ENCODE data around the gene GPR17.

Gene GPR17

DNA sequence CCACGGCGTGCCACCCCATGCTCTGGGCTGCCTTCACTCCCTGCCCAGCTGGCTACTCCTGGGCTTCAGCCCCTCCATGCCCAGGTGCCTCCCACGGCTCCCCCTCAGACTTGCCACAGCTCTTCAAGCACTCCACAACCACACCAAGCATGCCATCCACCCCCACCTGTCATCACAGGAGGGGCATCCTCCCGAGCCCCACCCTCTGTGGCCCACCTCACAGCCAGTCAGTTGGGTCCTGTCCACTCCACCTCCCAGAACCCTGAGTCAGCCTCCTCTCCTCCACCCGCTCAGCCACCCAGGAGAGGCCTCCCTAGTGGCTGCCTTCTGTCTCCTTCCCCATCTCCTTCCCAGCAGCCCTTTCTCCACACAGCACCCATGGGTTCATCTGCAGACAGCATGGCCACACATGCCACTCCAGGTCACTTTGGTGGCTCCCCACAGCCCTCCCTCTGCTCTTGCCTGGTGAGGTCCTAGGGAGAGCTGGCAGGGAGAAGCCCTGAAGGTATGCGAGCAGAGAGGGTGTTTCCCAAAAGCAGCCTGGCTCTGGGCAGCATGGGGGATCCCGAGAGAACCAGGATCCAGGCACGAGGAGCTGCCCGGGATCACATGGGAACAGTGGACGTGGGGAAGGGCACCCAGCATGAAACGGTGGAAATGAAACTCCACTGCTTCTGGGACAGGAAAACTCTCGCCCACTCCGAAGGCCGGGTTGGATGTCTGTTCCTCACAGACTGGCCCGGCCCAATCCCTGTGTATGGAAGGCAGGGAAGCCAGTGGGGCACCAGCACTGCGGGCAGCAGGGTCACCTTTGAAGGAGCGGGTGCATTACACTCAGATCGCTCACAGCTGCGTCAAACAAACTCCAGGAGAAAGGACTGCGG is 26.6 kb downstream of the GPR17 start:
- no peak for DNase-seq

DNA sequence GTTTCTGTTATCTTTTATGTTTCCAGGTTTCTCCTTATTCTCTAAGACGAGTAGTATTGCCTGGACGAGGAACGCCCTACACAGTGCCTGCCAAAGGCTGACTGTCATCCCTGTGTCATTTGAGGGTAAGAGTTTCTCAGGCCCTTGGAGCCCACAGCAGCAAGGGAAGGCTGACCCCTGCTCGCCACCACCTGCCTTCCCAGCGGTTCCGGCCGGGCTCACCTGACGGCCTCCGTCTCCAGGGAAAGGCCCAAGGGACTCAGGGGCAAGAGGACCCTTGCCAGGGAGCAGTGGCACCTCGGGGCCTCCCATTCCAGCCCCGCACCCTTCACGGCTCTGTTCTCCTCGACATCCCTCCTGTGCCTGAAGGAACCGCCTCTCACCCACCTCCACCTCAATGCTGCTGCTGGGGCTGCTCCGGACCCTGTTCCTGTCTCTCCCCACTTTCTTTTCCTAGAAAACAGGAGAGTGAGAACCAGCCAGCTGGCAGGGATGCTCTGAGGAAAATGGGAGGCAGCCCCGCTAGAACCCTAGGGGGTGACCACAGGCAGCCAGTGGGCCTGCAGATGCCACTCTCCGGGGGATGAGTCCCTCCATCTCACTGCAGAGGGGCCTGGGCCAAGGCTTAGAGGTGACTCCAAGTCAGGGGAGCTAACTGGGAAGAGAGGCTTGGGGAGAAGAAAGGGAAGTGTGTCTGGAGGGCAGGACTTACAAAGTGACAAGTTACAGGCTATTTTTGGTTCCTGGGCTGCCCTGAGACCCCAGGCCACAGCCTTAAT is 27.5 kb downstream of the GPR17 start:
- DNase-seq, result no peak

DNA sequence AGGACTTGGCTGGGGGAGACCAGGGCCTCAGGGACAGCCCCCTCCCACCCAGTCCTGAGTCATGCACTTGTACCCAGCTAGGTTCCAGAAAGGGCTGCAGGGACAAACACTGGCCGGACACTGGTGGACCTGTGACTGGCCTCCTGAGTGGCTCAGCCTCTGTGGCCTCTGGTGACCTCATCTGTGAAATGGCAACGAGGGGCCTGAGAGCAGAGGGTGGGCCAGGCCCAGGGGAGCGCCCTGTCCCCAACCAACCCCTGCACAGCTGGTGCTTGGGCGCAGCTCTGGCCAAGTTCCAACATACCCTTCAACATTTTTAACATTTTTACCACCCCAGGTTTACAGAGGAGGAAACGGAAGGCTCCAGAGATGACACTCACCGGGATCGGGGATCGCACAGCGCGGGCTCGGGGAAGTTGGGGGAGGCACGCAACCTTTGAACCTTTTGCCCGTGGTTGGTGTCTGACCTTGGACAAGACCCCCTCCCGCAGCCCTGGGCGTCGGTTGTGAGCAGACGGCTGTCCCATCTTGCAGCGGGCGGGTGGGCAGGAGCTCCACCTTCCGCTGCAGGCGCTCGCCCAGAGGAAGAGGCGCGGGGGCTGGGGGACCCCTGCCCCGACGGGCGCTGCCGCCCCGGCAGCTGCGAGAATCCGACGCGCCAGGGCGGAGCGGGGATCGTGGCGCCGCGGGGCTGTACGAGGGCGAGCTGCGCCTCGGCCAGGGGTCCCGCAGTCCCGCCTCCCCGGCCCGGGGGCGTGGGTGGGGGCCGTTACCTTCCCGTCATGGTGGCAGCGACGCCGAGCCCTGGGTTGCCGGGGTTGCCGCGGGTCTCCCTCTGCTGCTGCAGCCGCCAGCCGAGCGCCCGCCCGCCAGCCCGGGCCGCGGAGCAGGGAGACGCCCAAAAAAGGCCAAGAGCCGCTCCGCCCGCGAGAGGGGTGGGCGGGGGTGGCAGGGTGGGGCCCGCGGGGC is 28.6 kb downstream of the GPR17 start:
- DNase-seq, result no peak

DNA sequence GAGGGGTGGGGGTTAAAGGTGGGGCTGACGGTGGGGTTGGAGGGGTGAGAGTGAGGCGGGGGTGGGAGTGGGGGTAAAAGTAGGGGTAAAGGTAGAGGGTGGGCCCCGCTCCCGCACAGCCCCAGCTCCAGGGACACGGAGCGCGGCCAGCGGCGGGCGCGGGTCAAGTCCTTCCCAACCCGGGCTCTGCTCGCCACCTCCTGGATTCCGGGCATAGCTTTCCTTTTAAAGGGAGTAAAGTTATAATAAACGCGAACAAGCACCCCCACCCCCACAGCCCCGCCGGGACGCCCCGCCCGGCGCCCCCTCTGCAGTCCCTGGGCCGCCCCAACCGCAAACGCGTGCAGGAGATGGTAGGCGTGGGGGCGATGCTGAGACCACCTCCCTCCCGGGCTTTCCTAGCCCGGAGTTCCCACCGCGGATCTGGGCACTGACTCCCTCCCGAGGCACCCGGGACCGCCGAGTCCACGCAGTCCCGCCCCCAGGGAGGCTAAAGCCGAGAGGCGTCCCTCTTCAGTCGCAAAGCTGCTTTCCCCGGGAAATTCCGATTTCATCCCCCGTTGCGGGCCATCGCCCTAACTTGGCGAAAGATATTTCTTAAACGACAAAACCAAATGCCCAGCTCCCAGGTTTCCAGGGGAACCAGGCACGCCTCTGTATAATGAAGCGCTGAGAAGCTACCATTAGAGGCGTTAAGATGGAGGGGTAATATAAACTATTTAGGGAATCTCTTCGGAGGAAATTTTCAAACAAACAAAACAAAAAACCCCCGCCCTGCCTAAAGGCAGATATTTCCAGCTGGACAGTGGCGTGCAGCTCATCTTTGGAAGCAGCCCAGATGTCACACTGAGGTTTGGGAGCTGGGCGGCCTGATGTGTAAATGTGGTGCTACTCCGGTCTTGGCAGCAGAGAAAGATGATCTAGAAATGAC is 29.6 kb downstream of the GPR17 start, which contains the start of gene LIMS2:
Gene LIMS2 (minus strand): TSS at position 200 of the 931 bp plus-strand sequence. CDS start 506 bp downstream, outside the sequence.
- peak; percentile 41 for DNase-seq

DNA sequence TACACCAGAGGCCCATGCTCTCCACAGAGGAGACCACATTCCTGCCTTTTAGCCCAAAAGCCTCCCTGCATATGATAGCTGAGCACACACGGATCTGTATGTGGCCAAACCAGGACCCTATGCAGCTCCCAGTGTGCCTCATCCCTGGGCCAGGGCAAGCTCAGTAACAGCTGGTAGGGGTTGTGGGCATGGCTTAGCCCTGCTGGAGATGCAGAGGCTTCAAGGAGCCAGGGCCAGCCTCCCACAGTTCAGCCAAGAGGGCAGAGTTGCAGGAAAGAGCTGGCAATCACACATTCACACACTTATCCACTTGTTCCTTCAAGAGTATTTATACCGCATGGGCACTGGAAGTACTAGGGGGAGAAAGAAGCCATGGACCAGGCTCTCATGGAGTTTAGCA is 31.0 kb downstream of the GPR17 start:
- no peak for DNase-seq

DNA sequence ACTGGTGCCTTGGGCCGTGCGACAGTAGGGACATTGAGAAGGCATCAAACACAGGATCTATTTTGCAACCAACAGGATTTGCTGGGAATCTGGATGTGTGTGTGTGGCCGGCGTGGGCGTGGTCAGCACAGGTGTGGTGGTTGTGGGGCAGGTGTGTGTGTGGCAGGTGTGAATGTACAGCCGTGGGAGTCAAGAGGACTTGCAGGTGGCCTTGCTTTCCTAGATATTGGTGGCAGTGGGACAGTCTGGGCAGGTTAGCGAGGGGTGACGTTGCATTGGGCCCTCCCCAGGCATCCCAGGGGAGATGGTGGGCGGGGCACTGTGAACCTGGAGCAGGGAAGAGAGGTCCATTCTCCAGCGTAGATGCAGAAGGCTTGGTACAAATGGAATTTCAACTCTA is 32.6 kb downstream of the GPR17 start:
- no peak for DNase-seq

DNA sequence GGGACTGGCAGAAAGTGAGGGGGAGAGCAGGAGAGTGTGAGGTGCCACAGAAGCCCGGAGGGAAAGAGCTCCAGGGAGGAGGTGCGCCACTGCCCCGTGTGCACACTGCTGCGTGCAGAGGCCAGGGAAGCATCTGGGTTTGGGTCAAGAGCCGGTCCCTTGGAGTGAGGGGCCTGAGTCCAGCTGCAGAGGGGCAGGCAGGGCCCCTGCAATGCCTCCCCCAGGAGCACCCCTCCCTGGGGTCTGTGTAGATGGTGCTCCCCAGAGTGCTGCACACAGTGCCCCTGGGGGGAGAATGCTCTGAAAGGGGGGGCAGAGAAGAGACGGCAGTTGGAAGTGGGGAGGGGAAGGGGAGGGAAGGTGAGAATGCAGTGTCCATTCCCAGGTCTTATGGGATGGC is 33.0 kb downstream of the GPR17 start:
- no peak for DNase-seq

DNA sequence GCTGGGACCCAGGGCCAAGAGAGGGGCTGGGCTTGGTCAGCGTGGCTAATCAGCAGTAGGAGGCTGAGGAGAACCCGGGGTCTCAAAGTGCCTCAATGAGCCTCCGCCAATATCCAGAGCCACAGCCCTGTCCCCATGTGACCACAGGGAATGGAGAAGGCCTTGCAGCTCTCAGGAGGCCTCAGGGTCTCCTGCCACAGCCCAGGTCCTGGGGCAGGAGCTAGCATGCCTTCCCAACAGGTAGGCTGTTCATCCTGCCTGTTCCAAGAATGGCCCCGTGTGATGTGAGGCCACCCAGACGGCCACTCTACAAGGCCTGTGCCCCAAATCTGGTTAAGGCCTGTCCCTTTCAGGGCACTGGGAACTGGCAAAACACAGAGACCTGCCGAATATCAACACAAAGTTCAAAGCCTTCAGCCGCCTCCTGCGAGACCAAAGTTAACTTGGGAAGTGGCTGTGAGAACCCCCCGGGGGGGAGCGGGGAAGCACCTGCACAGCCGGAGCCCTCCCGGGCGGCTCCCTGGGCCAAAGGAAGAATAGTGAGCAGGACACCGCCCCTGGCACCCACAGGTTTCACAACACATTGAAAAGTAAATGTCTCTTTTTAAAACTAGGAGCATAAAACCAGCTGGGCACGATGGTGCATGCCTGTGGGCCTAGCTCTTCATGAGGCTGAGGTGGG is 33.9 kb downstream of the GPR17 start:
- DNase-seq, result no peak

DNA sequence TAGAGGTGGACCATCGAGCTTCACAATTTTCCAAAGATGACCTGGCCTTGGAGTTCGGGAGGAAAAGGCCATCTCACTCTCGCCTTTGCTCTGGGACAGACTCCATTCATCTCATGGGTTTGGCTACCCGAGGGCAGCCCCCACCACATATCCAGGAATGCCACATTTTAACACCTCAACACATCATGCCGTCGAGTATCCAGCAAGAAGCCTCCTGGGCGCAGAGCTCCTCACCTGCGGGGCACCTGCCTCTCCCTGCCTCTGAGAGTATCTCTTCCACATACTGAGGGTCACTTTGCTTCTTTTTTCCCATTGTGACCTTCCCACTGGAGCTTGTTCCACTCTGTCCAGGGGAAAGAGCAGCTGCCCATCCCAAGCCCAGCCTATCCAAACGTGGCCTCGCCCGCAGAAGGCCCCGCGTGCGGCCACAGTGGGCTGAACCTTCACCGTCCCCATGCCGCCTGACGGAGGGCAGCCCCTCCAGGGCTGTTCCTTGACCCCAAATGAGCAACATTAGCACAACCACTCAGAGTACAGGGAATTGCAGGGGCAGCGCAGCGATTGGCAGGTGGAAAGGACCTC is 34.8 kb downstream of the GPR17 start:
- DNase-seq, result no peak

DNA sequence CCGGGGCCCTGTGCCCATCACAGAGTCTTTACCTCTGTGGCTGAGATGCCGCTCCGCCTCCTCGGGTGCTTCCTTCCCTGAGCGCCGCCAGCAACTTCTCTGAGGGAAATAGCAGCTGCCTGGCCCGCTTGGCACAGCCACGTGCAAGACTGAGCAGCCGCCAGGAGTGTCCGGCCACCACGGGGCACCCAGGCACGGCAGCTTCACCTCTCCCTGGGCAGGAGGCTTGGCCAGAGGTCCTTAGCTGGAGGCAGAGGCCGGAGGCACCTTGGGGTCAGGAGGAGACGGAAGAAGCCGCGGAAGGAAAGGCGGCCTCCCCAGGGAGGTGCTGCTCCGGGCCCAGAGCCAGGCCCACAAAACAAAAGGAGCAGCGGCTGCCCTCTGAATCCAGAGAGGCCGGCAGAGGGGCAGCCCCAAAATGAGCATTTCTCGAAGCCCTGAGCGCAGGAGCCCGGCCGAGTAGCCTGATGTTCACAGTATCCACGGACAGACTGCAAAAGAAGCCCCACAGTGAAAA is 35.4 kb downstream of the GPR17 start:
- DNase-seq, result no peak

DNA sequence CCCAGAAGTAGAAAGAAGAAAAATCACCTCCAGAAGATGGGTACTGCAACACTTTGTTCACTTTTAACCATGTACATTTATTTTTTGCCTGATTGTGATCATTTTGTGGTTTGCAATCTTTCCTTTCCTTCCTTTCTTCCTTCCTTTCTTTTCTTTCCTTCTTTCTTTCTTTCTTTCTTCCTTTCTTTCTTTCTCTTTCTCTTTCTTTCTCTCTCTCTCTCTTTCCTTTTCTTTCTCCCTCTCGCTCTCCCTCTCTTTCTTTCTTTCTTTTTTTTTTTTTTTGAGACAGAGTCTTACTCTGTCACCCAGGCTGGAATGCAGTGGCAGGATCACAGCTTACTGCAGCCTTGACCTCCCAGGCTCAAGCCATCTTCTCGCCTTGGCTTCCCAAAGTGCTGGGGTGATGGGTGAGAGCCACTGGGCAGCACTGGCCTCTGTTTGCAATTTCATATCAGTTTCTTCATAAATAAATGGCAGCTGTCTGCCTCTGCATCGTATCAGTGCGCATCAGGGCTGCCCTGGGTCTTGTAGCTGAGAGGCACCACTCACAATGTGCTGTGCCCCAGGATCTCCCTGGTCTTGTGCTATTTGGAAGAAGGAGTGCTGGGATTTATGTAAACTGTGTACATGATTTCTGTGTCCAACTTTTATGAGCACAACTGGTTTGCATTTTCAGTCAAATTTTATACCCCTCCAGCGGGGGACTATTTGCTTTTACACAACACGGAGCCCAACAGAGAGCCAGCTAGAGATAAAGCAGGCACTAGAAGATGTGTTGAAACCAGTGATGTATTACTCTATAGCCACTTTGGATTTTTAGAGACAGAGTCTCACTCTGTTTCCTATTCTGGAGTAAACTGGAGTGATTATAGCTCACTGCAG is 36.3 kb downstream of the GPR17 start:
- DNase-seq, result no peak

DNA sequence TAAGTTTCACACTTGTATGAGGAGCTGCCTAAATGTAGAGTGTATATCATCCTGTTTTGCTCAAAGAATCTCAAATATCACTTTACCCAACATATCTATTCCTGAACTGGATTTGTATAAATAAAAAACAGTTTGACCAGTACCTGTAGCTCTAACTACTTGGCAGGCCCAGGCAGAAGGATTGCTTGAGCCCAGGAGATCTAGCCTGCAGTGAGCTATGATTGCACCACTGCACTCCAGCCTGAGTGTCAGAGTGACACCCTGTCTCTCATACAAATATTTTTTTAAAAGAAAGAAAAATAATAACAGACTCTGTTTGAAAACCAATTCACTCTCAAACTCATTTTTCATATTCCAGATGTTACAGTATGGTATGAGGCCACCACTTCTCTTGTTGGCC is 37.1 kb downstream of the GPR17 start:
- no peak for DNase-seq

DNA sequence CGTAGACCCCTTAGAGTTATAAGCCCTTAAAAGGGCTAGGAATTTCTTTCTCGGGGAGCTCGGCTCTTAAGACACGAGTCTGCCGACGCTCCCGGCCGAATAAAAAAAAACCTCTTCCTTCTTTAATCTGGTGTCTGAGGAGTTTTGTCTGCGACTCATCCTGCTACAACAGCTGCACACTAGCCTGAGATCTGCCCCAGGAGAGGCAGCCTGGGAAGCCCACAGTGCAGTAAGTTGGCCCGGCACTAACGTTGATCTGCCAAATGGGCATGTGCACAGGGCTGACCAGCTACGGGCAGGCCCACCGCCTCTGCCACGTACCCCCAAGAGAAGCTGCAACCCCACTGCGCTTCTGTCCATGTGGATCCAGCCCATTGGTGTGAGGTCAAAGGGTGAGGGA is 37.8 kb downstream of the GPR17 start:
- DNase-seq, result no peak

DNA sequence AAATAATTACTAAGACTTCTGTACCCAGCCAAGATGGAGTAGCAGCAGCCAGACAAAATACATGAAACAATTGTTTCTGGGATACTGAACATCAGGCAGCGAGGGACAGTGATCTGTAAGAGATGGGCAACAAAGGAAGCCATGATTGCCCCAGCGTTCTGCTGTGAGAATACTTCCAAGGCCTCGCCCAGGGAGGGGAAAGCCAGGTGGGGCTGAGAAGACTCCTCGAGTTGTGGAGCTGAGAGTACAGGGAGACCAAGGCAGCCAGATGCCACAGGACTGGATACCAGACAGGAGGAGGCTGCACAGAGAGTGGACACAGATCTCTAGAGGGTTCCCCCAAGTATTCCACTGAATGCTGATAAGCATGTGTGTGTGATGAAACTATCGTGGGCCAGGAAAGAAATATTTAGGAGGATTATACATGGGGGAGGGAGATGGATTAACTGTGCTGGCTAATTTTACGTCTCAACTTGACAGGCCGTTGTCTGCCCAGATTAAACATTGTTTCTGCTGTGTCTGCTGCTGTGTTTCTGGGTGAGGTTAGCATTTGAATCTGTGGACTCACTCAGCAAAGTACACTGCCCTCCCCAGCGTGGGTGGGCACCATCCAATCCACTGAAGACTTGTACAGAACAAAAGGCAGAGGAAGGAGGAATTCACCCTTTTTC is 39.6 kb downstream of the GPR17 start:
- DNase-seq, result no peak

DNA sequence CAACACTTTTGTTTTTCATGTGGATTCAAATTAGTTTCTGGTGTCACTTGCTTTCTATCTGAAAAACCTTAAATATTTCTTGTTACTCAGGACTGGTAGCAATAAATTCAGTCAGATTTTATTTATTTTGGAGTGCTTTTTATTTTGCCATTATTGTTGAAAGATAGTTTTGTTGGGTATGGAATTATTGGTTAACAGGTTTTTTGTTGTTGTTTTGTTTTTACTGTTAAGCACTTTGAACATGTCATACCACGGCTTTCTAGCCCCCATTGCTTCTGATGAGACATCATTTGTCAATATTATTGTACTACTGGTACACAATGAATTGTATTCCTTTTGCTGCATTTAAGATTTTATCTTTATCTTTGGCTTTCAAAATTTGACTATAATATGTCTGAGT is 42.5 kb downstream of the GPR17 start:
- no peak for DNase-seq

DNA sequence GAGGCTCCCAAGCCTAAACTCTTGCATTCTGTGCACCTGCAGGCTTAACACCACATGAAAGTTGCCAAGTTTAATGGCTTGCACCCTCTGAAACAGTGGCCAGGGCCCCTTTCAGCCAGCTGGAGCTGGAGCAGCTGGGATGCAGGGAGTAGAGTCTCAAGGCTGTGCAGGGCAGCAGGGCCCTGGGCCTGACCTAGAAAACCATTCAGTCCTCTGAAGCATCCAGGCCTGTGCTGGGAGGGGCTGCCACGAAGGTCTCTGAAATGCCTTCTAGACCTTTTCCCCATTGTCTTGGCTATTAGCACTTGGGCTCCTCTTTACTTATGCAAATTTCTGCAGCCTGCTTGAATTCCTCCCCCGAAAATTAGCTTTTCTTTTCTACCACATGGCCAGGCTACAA is 44.7 kb downstream of the GPR17 start:
- DNase-seq, result no peak

DNA sequence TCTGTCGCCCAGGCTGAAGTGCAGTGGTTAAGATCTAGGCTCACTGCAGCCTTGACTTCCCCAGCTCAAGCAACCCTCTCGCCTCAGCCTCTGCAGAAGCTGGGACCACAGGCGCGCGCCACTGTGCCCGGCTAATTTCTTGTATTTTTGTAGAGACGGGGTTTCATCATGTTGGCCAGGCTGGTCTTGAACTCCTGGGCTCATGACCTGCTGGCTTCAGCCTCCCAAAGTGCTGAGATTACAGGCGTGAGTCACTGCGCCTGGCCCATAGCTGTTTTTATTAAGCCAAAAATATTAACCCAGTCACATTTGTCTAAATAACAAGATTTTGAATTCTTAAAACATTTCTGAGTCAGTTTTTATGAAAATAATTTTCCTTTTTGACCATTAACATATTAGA is 49.0 kb downstream of the GPR17 start:
- no peak for DNase-seq
